ENCODE data around the gene AFG1L. TPM values are rescaled to one million over a fixed set of nuclear protein-coding genes. Genes with fewer than 3 reads are reported as not detected.
A peak's percentile ranks its signal among the peaks of the same experiment; 100 is the strongest.

The AFG1L gene
- total RNA-seq, 1 donor from 2014 or later = 9.6 TPM

GRCh38 chr6:108562503-108562993 is 267.7 kb downstream of the AFG1L start:
- peaks cover 36% of the 10 kb centered on the region for H3K4me1 Mint-ChIP-seq (ENCODE audit: unreplicated experiment)
- TF ChIP-seq CTCF (conservative IDR thresholded peaks at IDR 0.05) = peak; percentile 22
- H3K27ac Mint-ChIP-seq = peak overlapping the region; percentile 93
- peak overlapping the region; percentile 96 for H3K4me3 Mint-ChIP-seq
- H3K9me3 Mint-ChIP-seq = no peaks in the 10 kb centered on the region
- H3K27me3 Mint-ChIP-seq = peaks cover 10% of the 10 kb centered on the region
- H3K36me3 Mint-ChIP-seq = peaks cover 8% of the 10 kb centered on the region
- DNase-seq (ENCODE audit: extremely low spot score, unreplicated experiment) = no peak

DNA sequence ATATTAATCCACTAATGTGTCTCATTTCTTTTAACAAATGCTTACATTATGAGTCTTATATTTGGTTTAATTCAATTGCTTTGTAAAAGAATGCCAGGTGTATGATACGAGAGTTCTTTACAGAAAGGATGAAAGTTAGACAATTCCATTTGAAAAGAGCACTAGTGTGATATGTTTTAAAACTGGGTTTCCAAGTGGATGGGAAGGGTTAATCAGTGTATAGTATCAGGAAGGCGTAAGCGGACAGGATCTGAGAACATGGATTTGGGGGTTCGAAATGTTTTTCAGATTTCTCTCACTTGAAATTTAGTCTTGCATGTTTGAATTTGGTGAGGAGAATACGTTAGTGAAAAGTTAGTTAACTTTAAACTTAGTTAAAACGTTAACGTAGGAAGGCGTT is 268.4 kb downstream of the AFG1L start:
- peak overlapping the region; percentile 96 for H3K4me3 Mint-ChIP-seq
- peaks cover 10% of the 10 kb centered on the region for H3K27me3 Mint-ChIP-seq
- no peaks in the 10 kb centered on the region for H3K9me3 Mint-ChIP-seq
- peak overlapping the region; percentile 93 for H3K27ac Mint-ChIP-seq
- peaks cover 36% of the 10 kb centered on the region for H3K4me1 Mint-ChIP-seq (ENCODE audit: unreplicated experiment)
- TF ChIP-seq CTCF (conservative IDR thresholded peaks at IDR 0.05) = no peak
- no peak for DNase-seq (ENCODE audit: extremely low spot score, unreplicated experiment)
- peaks cover 11% of the 10 kb centered on the region for H3K36me3 Mint-ChIP-seq

DNA sequence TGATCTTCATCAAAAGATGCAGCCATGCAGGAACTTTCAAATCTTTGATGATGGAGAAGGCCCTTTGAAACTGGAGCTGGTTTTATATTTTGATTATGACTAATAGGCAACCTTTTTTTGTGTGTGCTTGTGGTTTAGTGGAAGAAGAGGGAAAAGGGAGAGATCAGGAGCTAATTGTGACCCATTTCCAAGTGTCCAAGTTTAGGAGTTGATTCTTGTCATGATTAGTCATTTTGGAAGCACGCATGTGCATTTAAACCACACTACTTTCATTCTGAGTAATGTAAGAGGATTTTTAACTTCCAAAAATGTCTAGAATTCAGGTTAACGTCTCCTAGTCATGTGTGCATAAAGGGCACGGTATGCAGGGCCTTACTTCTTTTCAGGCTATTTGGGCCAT is 269.3 kb downstream of the AFG1L start:
- Mint-ChIP-seq H3K36me3 (peaks cover 20% of the 10 kb centered on the region), H3K4me1 (ENCODE audit: unreplicated experiment) (peaks cover 36% of the 10 kb centered on the region), H3K4me3 (peak overlapping the region; percentile 1), H3K27me3 (peaks cover 10% of the 10 kb centered on the region), H3K27ac (no peak overlapping the region), H3K9me3 (no peaks in the 10 kb centered on the region)
- no peak for DNase-seq (ENCODE audit: extremely low spot score, unreplicated experiment)
- TF ChIP-seq CTCF (conservative IDR thresholded peaks at IDR 0.05) = no peak

- Mint-ChIP-seq H3K9me3 (no peaks in the 10 kb centered on the region), H3K4me3 (peak overlapping the region; percentile 46), H3K4me1 (ENCODE audit: unreplicated experiment) (peaks cover 36% of the 10 kb centered on the region), H3K27ac (peak overlapping the region; percentile 6), H3K36me3 (peaks cover 24% of the 10 kb centered on the region), H3K27me3 (peaks cover 10% of the 10 kb centered on the region)
- TF ChIP-seq CTCF (conservative IDR thresholded peaks at IDR 0.05) = no peak
- DNase-seq (ENCODE audit: extremely low spot score, unreplicated experiment) = no peak
These were observed 270.4 kb downstream of the AFG1L start for GRCh38 chr6:108565091-108565766.

- H3K4me3 Mint-ChIP-seq = peak overlapping the region; percentile 19
- no peak overlapping the region for H3K27ac Mint-ChIP-seq
- peaks cover 36% of the 10 kb centered on the region for H3K4me1 Mint-ChIP-seq (ENCODE audit: unreplicated experiment)
- no peaks in the 10 kb centered on the region for H3K9me3 Mint-ChIP-seq
- no peak for DNase-seq (ENCODE audit: extremely low spot score, unreplicated experiment)
- peak; percentile 32 for TF ChIP-seq CTCF (conservative IDR thresholded peaks at IDR 0.05)
- H3K27me3 Mint-ChIP-seq = peaks cover 10% of the 10 kb centered on the region
- H3K36me3 Mint-ChIP-seq = peaks cover 26% of the 10 kb centered on the region
These were observed 271.0 kb downstream of the AFG1L start for GRCh38 chr6:108565893-108566292.

Measured in type B pancreatic cell (in vitro differentiated cells).